Erythroblast (primary cell): ENCODE measurements around the gene DDX41.

Source experiments
- GATA1 ChIP-seq: IDR thresholded peaks from 2 replicates; pipeline ENCODE4 v1.6.1; 2011; ENCODE audit warnings: low read depth, mild to moderate bottlenecking, control low read depth, low read length, moderate library complexity
- POLR2A ChIP-seq: IDR thresholded peaks from 2 replicates; pipeline ENCODE4 v1.6.1; 2011; ENCODE audit warnings: mild to moderate bottlenecking, low read length

GRCh38 chr5:177489119-177489716, 27.5 kb downstream of the DDX41 start:
- no peak for TF ChIP-seq POLR2A
- no peak for TF ChIP-seq GATA1
